ENCODE results near the gene SDK2. TPM values are rescaled to one million over a fixed set of nuclear protein-coding genes. Genes with fewer than 3 reads are reported as not detected.

Gene SDK2
- total RNA-seq, 1 donor from 2014 or later, result 1.4 TPM

- no peak for TF ChIP-seq CTCF (IDR thresholded peaks at IDR 0.05)
- Histone ChIP-seq H3K27me3 (ENCODE audit: low read depth) (no peaks in the 10 kb centered on the region), H3K9me3 (no peaks in the 10 kb centered on the region), H3K36me3 (no peaks in the 10 kb centered on the region), H3K4me3 (no peak overlapping the region), H3K4me1 (peaks cover 10% of the 10 kb centered on the region), H3K27ac (no peak overlapping the region)
- ATAC-seq (no peak), DNase-seq (no peak)
- intact Hi-C loops (cut with DNase I), result no loop called here
Observed at GRCh38 chr17:73347351-73347750, 296.9 kb downstream of the SDK2 start.

GRCh38 chr17:73346501-73347162 lies 297.6 kb downstream of the SDK2 start:
- Histone ChIP-seq H3K9me3 (no peaks in the 10 kb centered on the region), H3K4me3 (no peak overlapping the region), H3K27ac (no peak overlapping the region), H3K36me3 (no peaks in the 10 kb centered on the region), H3K27me3 (ENCODE audit: low read depth) (no peaks in the 10 kb centered on the region), H3K4me1 (peaks cover 16% of the 10 kb centered on the region)
- no peak for ATAC-seq
- intact Hi-C loops (cut with DNase I), result no loop called here
- no peak for DNase-seq
- no peak for TF ChIP-seq CTCF (IDR thresholded peaks at IDR 0.05)

- Histone ChIP-seq H3K4me1 (peaks cover 17% of the 10 kb centered on the region), H3K4me3 (no peak overlapping the region), H3K9me3 (no peaks in the 10 kb centered on the region), H3K27me3 (ENCODE audit: low read depth) (no peaks in the 10 kb centered on the region), H3K36me3 (no peaks in the 10 kb centered on the region), H3K27ac (peak overlapping the region; percentile 53)
- TF ChIP-seq CTCF (IDR thresholded peaks at IDR 0.05), result no peak
- DNase-seq (no peak), ATAC-seq (no peak)
- intact Hi-C loops (cut with DNase I), result no loop called here
Observed at GRCh38 chr17:73343739-73344454, 300.3 kb downstream of the SDK2 start.

- H3K27me3 ChIP-seq (ENCODE audit: low read depth), result no peaks in the 10 kb centered on the region
- intact Hi-C loops (cut with DNase I), result no loop called here
- ATAC-seq, result peak; percentile 2 to 6
- no peaks in the 10 kb centered on the region for H3K9me3 ChIP-seq
- no peaks in the 10 kb centered on the region for H3K36me3 ChIP-seq
- no peak for DNase-seq
- H3K4me1 ChIP-seq, result peaks cover 17% of the 10 kb centered on the region
- H3K4me3 ChIP-seq, result no peak overlapping the region
- no peak for TF ChIP-seq CTCF (IDR thresholded peaks at IDR 0.05)
- H3K27ac ChIP-seq, result peak overlapping the region; percentile 53
Observed at GRCh38 chr17:73343168-73343634, 301.0 kb downstream of the SDK2 start.

- ATAC-seq (no peak), DNase-seq (no peak)
- peak overlapping the region; percentile 53 for H3K27ac ChIP-seq
- no peak overlapping the region for H3K4me3 ChIP-seq
- no peaks in the 10 kb centered on the region for H3K27me3 ChIP-seq (ENCODE audit: low read depth)
- no peaks in the 10 kb centered on the region for H3K36me3 ChIP-seq
- TF ChIP-seq CTCF (IDR thresholded peaks at IDR 0.05), result no peak
- peaks cover 17% of the 10 kb centered on the region for H3K4me1 ChIP-seq
- H3K9me3 ChIP-seq, result no peaks in the 10 kb centered on the region
- intact Hi-C loops (cut with DNase I), result no loop called here
Observed at GRCh38 chr17:73342541-73343167, 301.6 kb downstream of the SDK2 start.
